ENCODE results near the gene LPXN. TPM values are rescaled to one million over a fixed set of nuclear protein-coding genes. Genes with fewer than 3 reads are reported as not detected.
A peak's percentile ranks its signal among the peaks of the same experiment; 100 is the strongest.

The LPXN gene
- total and polyA plus RNA-seq, 10 of the 15 experiments (the other 5 are each of a cell fraction or from before 2014, with no cell fraction given) = 131 to 349 (median 201) TPM

DNA sequence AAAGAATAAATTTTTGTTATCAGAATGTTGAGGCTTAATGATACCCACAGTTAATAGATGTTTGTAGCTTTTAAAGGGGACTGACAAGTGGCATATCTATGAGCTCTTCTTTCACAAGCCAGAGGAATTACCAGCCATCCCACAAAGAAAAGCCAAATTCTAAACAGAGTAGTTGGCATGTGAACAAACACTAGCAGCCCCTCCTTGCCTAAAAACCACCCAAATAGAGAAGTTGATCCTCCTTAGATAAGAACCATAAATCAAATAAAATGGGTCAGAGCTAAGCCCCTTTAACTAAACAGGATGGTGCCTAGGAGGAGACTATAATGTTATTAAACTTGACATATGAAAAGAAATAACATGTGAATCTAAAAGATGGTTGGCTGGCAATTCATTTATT is 11.4 kb downstream of the LPXN start (continued):
- TF ChIP-seq CREM (IDR thresholded peaks at IDR 0.05; ENCODE audit: low read depth) = no peak

DNA sequence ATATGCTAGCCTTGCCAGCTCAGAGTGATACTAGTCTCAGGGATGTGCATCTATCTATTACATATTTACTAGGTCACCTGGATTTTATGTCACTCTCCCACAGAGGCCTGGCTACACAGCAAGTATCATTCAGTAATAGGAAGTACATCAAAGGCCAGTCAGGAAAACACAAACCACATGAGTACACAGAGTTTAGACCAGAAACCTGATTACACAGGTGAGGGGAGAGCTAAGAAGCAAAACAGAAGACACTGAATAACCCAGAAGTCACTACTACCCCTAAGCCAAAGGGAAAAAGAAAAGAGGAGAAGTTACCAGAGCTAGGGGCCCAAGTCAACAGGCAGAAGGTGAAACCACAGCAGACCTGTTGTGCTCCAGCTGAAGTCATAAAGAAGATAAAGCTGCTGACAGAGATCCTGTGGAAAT is 13.3 kb downstream of the LPXN start:
- SMC1A ChIA-PET (ENCODE audit: uncharacterized antibody, unreplicated experiment) = interaction anchor here (0.6 to 1.1 kb wide), 3 partner anchors 9 to 67 kb away, joined by 3 to 5 read pairs (median 3); no protein-coding TSS in a partner anchor
- Histone ChIP-seq H3K4me1 (ENCODE audit: control insufficient read depth, insufficient read depth, low read length) (peaks cover 19% of the 10 kb centered on the region), H3K27me3 (replicated peaks in 1 of 2; ENCODE audit: control insufficient read depth in 2 of 2, insufficient read depth in 2 of 2, low read length in 1 of 2) (no peaks in the 10 kb centered on the region), H3K36me3 (ENCODE audit: control insufficient read depth in 2 of 2, insufficient read depth in 2 of 2, low read length in 1 of 2) (peaks cover 5 to 23% of the 10 kb centered on the region in 2 experiments), H2AFZ (ENCODE audit: control insufficient read depth, low read depth, low read length) (no peak overlapping the region), H3K9me3 (replicated peaks; ENCODE audit: control insufficient read depth, insufficient read depth, low read length) (no peaks in the 10 kb centered on the region), H3K9ac (ENCODE audit: control insufficient read depth, insufficient read depth, low read length) (peak overlapping the region; percentile 40; the same call in 1 of the 2 replicates), H3K4me3 (no peak overlapping the region), H4K20me1 (ENCODE audit: control insufficient read depth, insufficient read depth) (peaks cover 4% of the 10 kb centered on the region; the same call in 1 of the 2 replicates), H3K79me2 (ENCODE audit: control insufficient read depth, insufficient read depth, low read length) (peaks cover 52% of the 10 kb centered on the region), H3K4me2 (ENCODE audit: control insufficient read depth, insufficient read depth) (peak overlapping the region; percentile 30), H3K27ac (ENCODE audit: control insufficient read depth, insufficient read depth) (peak overlapping the region; percentile 37)
- in situ Hi-C loops (cut with MboI) = loop anchor here (10.0 kb wide), 1 partner anchor 222 kb away; no protein-coding TSS in a partner anchor
- CTCF ChIA-PET = interaction anchor here (0.7 to 1.2 kb wide), 5 partner anchors 9 to 68 kb away, joined by 3 to 5 read pairs (median 3); no protein-coding TSS in a partner anchor
- POLR2A ChIA-PET = interaction anchor here (0.5 kb wide), 1 partner anchor 9 kb away, joined by 3 read pairs; no protein-coding TSS in a partner anchor
- DNase-seq (ENCODE audit: low read depth, low spot score) (no peak), FAIRE-seq (no peak), ATAC-seq (peak; percentile 76)
- RAD21 ChIA-PET (ENCODE audit: unreplicated experiment) = interaction anchor here (1.3 to 1.6 kb wide), 2 partner anchors 11 to 13 kb away, joined by 4 to 5 read pairs; partner anchors contain the start of gene LPXN
- intact Hi-C loops (cut with micrococcal nuclease; ENCODE audit: unreplicated experiment) = no loop called here
- BruUV-seq (replicated peaks) = no TSS peak
- no peak for TF ChIP-seq CBX3 (IDR thresholded peaks at IDR 0.05; ENCODE audit: borderline replicate concordance, low read depth)
- TF ChIP-seq RUNX3 (IDR thresholded peaks at IDR 0.05; ENCODE audit: low read length) = peak; percentile 67
- TF ChIP-seq, protein P1, sequence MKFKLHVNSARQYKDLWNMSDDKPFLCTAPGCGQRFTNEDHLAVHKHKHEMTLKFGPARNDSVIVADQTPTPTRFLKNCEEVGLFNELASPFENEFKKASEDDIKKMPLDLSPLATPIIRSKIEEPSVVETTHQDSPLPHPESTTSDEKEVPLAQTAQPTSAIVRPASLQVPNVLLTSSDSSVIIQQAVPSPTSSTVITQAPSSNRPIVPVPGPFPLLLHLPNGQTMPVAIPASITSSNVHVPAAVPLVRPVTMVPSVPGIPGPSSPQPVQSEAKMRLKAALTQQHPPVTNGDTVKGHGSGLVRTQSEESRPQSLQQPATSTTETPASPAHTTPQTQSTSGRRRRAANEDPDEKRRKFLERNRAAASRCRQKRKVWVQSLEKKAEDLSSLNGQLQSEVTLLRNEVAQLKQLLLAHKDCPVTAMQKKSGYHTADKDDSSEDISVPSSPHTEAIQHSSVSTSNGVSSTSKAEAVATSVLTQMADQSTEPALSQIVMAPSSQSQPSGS (IDR thresholded peaks at IDR 0.05; ENCODE audit: low read length) = no peak
- TF ChIP-seq CEBPB (IDR thresholded peaks at IDR 0.05; ENCODE audit: borderline replicate concordance in 1 of 2, low read depth in 2 of 2, low read length in 2 of 2) = no peak
- TF ChIP-seq, protein P2, sequence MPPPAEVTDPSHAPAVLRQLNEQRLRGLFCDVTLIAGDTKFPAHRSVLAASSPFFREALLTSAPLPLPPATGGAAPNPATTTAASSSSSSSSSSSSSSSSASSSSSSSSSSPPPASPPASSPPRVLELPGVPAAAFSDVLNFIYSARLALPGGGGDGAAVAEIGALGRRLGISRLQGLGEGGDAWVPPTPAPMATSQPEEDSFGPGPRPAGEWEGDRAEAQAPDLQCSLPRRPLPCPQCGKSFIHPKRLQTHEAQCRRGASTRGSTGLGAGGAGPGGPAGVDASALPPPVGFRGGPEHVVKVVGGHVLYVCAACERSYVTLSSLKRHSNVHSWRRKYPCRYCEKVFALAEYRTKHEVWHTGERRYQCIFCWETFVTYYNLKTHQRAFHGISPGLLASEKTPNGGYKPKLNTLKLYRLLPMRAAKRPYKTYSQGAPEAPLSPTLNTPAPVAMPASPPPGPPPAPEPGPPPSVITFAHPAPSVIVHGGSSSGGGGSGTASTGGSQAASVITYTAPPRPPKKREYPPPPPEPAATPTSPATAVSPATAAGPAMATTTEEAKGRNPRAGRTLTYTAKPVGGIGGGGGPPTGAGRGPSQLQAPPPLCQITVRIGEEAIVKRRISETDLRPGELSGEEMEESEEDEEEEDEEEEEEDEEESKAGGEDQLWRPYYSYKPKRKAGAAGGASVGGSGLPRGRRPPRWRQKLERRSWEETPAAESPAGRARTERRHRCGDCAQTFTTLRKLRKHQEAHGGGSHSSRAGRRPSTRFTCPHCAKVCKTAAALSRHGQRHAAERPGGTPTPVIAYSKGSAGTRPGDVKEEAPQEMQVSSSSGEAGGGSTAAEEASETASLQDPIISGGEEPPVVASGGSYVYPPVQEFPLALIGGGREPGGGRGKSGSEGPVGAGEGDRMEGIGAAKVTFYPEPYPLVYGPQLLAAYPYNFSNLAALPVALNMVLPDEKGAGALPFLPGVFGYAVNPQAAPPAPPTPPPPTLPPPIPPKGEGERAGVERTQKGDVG (CRISPR knock-in tag; IDR thresholded peaks at IDR 0.05) = no peak
- TF ChIP-seq, protein P3, sequence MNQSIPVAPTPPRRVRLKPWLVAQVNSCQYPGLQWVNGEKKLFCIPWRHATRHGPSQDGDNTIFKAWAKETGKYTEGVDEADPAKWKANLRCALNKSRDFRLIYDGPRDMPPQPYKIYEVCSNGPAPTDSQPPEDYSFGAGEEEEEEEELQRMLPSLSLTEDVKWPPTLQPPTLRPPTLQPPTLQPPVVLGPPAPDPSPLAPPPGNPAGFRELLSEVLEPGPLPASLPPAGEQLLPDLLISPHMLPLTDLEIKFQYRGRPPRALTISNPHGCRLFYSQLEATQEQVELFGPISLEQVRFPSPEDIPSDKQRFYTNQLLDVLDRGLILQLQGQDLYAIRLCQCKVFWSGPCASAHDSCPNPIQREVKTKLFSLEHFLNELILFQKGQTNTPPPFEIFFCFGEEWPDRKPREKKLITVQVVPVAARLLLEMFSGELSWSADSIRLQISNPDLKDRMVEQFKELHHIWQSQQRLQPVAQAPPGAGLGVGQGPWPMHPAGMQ (IDR thresholded peaks at IDR 0.05; ENCODE audit: borderline replicate concordance) = no peak
- no peak for TF ChIP-seq BCL11A (IDR thresholded peaks at IDR 0.05; ENCODE audit: low read depth, low read length)
- peak in 1 of 2 experiments; percentile 19; a peak in 1 of 4 replicates for TF ChIP-seq EP300 (IDR thresholded peaks at IDR 0.05; ENCODE audit: borderline replicate concordance in 1 of 2, control insufficient read depth in 1 of 2, low read depth in 2 of 2, low read length in 2 of 2)
- TF ChIP-seq, protein P4, sequence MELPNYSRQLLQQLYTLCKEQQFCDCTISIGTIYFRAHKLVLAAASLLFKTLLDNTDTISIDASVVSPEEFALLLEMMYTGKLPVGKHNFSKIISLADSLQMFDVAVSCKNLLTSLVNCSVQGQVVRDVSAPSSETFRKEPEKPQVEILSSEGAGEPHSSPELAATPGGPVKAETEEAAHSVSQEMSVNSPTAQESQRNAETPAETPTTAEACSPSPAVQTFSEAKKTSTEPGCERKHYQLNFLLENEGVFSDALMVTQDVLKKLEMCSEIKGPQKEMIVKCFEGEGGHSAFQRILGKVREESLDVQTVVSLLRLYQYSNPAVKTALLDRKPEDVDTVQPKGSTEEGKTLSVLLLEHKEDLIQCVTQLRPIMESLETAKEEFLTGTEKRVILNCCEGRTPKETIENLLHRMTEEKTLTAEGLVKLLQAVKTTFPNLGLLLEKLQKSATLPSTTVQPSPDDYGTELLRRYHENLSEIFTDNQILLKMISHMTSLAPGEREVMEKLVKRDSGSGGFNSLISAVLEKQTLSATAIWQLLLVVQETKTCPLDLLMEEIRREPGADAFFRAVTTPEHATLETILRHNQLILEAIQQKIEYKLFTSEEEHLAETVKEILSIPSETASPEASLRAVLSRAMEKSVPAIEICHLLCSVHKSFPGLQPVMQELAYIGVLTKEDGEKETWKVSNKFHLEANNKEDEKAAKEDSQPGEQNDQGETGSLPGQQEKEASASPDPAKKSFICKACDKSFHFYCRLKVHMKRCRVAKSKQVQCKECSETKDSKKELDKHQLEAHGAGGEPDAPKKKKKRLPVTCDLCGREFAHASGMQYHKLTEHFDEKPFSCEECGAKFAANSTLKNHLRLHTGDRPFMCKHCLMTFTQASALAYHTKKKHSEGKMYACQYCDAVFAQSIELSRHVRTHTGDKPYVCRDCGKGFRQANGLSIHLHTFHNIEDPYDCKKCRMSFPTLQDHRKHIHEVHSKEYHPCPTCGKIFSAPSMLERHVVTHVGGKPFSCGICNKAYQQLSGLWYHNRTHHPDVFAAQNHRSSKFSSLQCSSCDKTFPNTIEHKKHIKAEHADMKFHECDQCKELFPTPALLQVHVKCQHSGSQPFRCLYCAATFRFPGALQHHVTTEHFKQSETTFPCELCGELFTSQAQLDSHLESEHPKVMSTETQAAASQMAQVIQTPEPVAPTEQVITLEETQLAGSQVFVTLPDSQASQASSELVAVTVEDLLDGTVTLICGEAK (IDR thresholded peaks at IDR 0.05; ENCODE audit: borderline replicate concordance) = no peak
- no peak for TF ChIP-seq GATAD2B (conservative IDR thresholded peaks at IDR 0.05; ENCODE audit: low read depth)
- TF ChIP-seq SMC3 (IDR thresholded peaks at IDR 0.05; ENCODE audit: borderline replicate concordance, low read length) = no peak

Measured in GM12878 (cell line).